NCI-H524 treated with DMSO at 0.1 percent for 48 hours (cell line): ENCODE measurements around the gene ARHGEF16.

Source experiments
- DNase-seq: peaks from one replicate; lab custom pipeline; 2025; lab: John Stamatoyannopoulos, UW

ARHGEF16 gene

DNA sequence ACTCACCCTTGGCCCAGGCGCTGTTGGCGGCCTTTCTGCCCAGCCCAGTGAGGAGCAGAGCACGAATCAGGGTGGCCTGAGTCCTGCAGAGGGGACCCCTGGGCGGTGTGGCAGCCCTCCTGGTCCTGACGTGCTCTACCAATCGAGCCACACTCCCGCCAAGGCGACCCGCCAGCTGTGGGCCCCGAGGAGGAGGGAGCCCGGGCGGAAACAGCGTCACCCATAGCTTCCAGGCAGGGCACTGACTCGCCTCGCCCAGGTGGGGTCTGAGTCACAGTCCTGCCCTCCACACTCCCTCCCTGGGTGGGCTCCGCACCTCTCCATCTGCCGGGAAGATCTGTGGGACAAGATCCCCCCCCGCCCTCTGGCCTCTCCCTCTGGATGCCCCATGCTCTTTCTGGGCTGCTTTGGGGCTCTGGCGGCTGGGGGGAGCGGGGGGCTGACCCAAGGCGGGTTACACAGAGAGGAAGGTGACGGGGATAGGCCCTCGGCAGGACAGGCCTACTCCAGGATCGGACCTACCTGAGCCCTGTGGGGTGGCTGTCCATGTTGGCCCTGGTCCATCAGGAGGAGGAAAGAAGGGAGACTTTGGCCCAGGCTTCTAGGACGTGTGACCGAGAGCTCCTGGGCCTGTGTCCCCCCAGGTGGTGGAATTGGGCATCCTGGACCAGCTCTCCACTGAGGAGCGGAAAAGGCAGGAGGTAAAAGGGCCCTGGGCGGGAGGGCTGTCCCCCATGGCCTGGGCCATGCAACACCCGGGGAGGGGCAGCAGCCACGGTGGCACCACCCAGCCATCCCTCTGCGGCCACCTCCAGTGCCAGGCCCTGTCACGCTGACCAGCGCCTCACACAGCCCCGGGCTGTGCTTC lies 14.0 kb downstream of the ARHGEF16 start:
- DNase-seq: no peak

DNA sequence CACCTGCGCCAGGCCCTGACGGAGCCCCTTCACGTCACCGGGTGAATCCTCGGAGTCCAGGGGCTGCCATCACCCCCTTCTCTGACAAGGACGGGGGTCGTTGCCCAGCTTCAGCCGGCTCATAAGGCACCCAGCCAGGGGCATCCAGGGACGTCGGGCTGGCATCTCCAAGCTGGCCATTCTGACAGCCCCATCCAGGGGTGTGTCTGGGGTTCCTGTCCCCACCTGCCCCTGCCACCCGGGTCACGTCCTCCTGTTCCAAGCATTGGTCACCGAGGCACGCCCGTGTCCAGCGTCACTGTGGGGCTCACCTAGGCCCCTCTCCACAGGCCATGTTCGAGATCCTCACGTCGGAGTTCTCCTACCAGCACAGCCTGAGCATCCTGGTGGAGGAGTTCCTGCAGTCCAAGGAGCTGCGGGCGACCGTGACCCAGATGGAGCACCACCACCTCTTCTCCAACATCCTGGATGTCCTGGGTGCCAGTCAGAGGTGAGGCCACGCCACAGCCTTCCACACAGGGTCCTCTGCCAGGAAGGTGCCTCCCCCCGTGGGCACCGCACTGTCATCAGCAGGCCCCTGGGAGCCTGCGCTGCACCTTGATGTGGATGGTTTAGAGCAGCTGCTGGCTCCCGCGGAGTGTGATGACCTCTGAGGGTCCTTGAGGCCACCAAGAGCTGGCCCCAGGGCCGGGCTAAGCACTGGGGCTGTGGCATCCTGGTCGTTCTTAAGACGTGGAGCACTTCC lies 14.8 kb downstream of the ARHGEF16 start:
- no peak for DNase-seq

DNA sequence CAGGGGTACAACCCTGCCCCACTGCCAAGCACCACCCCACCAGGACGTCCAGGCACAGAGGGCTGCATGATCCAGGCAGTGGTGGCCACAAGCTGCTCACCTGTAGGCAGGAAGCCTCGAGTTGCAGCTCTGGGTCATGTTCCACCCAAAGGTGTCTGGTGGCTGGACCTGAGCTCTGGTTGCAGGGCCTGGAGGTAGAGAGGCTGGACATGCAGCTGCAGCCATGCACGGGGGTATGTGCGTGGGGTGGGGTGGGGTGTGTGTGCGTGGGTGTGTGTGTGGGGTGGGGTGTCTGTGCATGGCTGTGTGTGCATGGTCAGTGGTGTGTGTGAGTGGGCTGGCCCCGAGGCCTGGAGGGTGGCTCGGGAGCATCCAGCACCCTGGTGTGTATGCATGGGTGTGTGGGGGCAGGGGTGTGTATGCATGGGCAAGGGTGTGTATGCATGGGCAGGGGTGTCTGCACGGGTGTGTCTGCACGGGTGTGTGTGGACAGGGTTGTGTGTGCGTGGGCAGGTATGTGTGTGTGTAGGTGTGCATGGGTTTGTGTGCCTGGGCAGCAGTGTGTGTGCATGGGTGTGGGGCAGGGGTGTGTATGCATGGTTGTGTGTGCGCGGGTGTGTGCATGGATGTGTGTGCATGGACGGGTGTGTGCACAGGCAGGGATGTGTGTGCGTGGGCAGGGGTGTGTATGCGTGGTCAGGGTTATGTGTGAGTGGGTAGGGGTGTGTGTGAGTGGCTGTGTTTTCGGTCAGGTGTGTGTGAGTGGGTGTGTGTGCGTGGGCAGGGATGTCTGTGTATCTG lies 15.6 kb downstream of the ARHGEF16 start:
- DNase-seq: no peak

DNA sequence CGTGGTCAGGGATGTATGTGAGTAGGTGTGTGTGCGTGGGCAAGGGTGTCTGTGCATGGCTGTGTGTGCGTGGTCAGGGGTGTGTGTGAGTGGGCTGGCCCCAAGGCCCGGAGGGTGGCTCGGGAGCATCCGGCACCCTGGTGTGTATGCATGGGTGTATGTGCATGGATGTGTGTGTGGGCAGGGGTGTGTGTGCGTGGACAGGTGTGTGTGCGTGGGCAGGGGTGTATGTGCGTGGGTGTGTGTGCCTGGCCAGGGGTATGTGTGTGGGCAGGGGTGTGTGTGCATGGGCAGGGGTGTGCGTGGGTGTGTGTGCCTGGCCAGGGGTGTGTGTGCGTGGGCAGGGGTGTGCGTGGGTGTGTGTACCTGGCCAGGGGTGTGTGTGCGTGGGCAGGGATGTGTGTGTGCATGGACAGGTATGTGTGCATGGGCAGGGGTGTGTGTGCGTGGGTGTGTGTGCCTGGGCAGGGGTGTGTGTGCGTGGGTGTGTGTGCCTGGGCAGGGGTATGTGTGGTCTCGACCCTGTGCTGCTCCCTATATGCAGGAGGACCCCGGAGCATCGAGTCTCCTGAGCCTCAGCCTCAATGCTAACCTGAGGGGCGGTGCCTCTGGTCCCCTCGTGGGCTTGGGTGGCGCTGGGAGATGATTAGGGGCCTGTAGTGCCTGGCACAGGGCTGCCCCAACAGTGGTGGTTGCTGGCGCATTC lies 16.3 kb downstream of the ARHGEF16 start:
- DNase-seq: no peak

DNA sequence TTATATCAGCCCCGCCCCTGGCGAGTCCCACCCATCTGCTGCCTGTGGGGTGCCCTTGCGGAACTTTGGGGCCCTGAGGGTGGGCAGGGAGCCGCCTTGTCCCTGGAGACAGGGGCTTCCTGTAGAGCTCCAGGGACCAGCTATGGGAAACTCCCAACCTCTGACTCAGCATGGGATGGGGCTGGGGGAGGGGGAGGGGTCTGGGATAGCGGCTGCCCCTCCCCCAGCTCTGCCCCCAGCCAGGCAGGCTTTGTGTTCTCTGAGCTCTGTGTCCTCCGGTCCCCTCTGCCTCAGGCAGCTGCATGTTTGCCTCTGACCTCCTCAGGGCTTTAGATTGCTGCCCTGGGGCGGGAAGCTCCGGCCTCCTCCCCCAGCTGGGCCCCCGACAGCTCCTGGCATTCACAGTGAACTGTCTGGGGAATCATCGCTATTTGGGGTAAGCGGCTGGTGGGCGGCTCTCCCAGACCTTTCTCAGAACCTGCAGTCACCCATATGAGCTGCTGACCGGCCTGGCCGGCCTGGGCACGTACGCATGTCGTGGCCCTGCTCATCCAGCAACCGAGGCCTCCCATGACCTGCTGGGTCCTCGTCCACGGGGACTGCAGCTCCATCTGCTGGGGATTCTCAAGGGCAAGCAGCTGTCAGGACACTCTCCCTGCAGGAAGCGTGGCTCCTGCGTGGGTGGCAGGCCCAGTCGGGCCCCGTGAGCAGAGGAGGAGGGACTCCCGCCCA lies 17.1 kb downstream of the ARHGEF16 start:
- no peak for DNase-seq

DNA sequence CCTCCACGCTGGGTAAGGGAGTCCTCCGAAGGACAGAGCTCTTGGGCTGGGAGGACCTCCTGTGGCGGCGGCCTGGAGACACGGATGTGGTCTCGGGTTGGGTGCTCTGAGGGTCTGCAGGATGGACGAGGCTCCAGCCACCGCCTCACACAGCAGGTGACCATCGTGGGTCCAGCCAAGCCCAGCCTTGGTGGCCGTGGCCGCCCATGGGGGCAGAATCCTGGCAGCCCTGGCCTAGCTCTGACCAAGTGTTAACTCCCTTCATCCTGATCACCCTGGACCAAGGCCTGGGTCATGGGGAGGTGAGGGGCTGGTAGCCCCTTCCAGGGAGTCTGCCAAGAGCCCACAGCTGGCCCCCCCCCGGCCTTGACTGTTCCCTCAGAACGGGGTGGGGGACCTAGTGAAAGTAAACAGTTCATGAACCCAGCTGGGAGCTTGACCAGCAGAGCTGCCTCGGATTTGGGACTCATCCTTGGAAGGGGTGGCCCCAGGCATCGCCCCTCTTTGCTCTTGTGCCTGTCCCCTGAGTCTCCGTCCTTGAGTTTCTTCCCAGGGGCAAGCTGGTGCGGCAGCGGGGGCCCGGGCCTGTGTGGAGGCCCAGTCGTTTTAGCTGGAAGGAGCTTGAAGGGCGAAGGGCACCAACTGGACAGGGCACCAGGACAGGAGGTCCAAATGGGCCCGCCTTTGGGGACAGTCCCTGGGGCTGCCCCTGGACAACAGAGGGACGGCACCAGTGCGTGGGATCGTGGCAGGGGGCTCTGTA lies 17.8 kb downstream of the ARHGEF16 start:
- no peak for DNase-seq

DNA sequence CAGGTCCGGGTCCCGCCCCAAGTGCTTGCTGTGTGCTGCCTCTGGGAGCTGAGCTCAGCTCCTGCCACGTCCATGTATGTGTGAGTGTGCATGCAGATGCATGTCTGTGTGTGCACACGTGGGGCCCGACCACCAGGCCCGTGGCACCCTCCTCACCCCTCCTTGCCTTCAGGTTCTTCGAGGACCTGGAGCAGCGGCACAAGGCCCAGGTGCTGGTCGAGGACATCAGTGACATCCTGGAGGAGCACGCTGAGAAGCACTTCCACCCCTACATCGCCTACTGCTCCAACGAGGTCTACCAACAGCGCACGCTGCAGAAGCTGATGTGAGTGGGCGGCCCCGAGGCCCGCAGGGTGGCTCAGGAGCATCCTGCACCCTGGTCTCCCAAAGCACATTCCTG lies 18.4 kb downstream of the ARHGEF16 start:
- no peak for DNase-seq

DNA sequence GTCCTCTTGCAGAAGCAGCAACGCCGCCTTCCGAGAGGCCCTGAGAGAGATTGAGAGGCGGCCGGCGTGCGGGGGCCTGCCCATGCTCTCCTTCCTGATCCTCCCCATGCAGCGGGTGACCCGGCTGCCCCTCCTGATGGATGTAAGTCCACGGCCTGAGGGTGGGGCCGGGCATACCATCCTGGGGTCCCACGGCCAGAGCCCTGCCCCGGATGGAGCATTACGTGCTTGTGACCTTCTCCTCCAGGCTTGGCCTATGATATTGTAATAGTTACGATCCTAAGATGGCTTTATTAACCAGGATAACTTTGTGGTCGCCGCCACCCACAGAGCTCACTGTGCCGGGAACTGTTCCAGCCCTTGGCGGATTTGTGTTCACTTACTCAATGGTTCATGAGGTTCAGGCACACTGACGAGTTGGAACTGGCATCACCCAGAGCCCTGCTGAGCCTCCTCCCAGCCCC lies 18.9 kb downstream of the ARHGEF16 start:
- no peak for DNase-seq

DNA sequence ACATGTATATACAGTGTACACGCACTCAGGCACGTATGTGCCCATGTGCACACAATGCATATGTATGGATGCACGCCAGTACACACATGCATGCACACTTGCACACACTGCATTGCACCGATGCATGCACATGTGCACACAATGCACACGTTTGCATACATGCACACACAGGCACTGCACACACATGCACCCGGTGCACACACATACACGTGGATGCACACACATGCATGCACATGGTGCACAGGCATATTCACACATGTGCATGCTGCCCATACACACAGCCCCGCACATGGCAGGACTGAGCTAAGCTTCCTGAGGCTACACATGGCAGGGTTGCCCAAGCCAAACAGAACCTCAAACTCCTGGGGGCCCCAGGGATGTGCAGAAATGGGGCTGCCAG lies 19.6 kb downstream of the ARHGEF16 start:
- DNase-seq: no peak

DNA sequence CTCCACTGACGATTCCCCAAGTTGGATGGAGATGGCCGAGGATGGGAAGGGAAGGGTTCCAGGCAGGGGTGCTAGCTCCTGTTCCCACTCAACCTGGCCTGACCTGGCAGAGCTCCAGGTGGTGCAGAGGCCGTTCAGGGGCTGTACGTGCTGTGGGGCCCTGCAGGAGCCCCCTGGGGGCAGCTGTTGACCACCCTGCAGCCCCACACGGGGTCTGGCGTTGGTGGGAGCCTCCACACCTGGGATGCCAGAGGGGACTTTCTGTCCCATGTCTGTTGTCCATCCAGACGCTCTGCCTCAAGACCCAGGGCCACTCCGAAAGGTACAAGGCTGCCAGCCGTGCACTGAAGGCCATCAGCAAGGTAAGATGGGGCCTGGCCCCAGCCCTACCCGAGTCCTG lies 20.0 kb downstream of the ARHGEF16 start:
- DNase-seq: no peak

DNA sequence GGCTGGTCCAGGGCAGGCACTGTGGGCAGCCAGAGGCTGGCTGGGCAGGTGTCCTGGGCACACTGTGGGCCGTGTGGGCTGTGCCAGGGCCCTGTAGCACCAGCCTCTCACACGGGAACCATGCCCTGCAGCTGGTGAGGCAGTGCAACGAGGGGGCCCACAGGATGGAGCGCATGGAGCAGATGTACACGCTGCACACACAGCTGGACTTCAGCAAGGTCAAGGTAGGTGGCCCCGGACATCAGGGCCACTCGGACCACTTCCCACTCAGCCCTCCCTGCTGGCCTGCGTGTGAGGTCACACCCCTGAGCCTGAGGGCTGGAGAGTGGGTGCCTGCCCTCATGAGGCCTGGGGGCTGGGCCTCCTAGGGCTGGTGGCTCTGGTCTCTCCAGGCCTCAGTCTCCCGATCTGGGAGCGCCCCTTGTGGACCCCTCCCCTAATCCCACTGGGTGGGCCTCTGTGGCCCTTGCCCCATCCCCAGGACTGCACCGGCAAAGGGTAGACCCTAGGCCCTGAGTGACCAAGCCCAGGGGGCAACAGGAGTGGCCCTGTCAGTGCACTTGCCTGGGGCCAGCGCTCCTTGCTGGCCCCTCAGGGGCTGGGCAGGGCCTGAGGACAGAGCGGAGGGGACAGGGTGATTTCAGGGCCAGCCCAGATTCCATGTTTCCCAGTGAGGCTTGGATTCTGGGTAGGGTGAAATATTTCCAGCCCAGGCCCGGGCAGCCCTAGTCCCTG lies 21.5 kb downstream of the ARHGEF16 start:
- no peak for DNase-seq

DNA sequence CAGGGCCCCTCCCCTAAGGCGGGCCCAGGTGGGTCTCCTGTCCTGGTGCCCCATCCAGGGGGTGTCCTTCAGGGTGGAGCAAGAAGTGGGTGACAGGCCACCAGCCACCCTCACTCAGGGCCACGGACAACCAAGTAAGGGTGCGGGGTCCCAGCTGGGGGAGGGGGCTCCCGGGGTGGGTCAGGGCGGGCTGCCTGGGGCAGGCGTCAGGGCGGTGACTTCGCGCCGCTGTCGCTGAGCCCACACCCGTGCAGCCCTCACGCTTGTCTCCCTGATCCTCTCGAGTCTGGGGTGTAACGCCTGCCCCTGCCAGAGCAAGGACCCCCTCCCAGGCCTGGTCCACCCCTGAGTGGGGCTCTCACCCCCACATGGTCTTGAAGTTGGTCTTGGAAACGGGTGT lies 22.2 kb downstream of the ARHGEF16 start:
- DNase-seq: no peak

DNA sequence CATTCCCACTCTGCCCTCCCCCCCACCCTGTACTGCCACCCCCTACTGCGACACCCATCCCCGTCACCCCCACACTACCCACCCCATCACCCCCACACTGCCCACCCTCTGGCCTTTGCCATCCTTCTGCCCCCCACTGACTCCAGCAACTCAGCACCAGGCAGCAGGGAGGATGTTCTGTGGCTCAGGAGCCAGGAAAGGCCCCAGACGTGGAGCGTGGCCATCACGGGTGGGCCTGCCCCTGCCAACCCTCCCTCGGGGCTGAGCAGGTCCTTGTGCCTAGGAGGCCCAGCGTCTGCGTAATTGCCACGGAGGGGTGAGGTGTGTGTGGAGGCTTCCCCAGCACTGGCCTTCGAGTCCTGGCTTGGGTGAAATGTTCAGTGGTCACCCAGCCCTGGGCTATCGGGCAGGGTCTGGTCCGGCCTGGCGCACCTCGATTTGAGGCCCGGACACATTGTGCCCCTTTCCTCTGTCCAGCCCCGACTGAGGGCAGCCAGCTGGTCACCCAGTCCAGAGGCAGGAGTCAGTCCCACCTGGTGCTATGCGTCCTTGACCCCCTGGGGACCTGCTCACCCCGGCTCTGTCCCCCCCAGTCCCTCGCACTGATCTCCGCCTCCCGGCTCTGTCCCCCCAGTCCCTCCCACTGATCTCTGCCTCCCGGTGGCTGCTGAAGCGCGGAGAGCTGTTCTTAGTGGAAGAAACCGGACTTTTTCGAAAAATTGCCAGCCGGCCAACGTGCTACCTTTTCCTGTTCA lies 23.0 kb downstream of the ARHGEF16 start:
- no peak for DNase-seq

DNA sequence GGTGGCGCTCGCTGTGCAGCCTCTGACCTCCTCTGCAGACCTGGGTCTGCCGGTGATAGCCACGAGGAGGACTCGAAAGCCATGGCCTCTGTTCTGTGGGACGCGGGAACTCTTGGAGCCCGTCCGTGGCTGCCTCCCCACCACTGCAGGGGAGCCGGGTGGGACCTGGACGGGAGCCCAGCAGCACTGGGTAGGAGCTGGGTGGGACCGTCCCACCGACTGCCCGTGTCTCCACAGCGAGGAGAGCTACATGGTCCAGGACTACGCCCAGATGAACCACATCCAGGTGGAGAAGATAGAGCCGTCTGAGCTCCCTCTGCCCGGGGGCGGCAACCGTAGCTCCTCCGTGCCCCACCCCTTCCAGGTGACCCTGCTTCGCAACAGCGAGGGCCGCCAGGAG lies 23.7 kb downstream of the ARHGEF16 start:
- no peak for DNase-seq

DNA sequence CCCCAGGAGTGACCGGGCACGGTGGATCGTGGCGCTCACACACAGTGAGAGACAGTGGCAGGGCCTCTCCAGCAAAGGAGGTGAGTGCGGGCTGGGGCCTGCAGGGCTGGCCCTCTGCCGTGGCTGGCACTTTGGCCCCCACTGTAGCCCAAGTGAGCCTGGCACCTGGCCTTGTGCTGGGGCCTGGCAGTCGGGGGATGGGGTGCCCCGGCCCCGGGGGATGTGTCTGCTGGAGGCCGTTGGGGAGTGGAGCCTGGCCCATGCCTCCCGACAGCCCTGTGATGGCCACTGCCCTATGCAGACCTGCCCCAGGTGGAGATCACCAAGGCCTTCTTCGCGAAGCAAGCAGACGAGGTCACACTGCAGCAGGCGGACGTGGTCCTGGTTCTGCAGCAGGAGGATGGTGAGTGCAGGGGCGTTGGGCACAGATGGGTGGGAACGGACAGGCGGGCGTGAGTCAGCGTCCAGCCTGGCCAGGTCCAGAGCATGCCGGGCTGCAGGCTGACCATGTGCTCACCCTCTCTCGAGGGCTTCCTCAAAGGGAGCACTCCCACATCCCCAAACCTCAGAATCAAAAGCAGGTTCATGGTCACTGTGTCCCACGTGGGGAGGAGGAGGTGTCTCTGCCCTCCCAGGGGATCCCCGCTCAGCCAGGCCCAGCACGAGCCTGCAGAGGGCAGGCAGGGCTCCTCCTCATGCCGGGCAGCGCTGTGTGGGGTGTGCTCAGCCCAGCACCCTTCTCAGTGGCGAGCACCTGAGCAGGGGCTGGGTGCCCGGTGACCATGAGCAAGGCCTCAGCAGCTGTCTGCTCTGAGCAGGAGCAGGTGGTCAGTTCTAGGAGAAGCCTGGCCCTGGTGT lies 25.3 kb downstream of the ARHGEF16 start:
- no peak for DNase-seq

DNA sequence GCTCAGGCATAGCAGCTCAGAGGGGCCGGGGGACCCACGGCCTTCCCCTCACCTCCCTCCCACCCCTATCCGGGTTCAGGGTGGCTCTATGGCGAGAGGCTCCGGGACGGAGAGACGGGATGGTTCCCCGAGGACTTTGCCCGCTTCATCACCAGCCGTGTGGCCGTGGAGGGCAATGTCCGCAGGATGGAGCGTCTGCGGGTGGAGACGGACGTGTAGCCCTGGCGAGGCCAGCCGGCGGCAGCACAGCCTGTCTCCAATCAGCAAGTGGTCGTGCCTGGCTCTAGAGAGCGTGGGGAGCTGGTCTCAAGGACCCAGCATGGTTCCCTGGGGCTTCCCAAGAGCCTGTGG lies 25.9 kb downstream of the ARHGEF16 start:
- no peak for DNase-seq

DNA sequence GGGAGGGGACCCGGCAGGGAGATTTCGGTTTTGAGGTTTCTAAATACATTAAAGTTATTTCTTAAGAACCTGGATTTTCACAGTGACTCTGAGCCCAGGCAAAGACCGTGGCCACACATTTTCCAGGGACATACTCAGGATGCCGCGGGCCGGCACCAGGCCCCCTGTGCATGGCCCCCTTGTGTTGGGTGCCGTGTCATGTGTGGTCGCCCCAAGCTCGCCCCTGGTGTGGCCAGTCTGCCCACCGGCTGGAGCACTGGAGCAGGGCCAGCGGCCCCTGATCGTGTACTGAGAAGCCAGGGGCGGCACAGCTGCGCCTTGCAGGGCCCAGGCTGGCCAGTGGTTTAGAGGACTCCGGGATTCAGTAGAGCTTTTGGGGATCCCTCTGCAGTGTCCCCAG lies 26.6 kb downstream of the ARHGEF16 start:
- DNase-seq: no peak

DNA sequence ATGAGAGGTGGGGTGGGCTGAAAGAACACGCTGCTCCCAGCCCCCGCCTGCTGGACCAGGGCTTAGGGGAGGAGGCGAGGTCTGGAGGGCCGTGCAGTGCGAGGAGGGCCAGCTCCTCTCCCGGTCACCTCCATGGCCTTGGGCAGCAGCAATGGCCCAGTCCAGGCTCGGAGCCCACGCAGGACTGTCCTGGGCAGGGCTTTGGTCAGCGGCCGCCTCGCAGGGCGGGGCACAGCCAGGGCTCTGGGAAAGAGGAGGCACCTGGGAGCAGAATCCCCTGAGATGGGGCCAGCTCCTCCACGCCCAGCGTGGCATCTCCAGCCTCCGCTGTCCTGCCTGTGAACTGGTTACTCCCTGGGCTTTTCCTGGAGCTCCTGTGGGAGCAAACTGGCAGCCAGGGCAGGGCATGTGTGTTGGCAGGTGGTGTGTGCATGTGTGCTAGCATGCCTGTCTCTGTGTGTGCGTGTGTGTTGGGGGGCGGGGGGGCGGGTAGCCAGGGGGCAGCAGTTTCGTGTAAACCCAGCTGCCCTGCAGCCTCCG lies 27.4 kb downstream of the ARHGEF16 start:
- DNase-seq: no peak
